Measurements from ENCODE around the gene GNL2.

- TF ChIP-seq CTCF (IDR thresholded peaks at IDR 0.05; ENCODE audit: low read depth, low read length) (no peak), EZH2phosphoT487 (IDR thresholded peaks at IDR 0.05; ENCODE audit: low read depth) (no peak)
Observed at GRCh38 chr1:37593726-37594125, 2.0 kb downstream of the GNL2 start.

All from OCI-LY3 (cell line).